Liver (tissue), 3 donors: Measurements from ENCODE around the gene MS4A4A.

ENCODE experiments used
- CTCF ChIP-seq: fragments of 150-350 bp; IDR thresholded peaks from 2 replicates; pipeline ENCODE4 v1.5.1; 2017; ENCODE audit warnings: improper control_type of control experiment, low read depth, low read length; ENCODE audit not compliant: missing input control
- GABPA ChIP-seq, 2 donors: IDR thresholded peaks in 1 of 2; conservative IDR thresholded peaks in 1 of 2; 2 replicates each; pipeline ENCODE4 v1.6.1; 2016; ENCODE audit warnings: antibody characterized with exemption in 2 of 2, mild to moderate bottlenecking in 1 of 2, moderate library complexity in 1 of 2
- MAX ChIP-seq: IDR thresholded peaks from 2 replicates; pipeline ENCODE4 v1.6.1; 2016; ENCODE audit warnings: antibody characterized with exemption
- RAD21 ChIP-seq, 2 donors: IDR thresholded peaks; 2 replicates each; pipeline ENCODE4 v1.6.1; 2016; ENCODE audit warnings: antibody characterized with exemption in 2 of 2, mild to moderate bottlenecking in 2 of 2
- TAF1 ChIP-seq: conservative IDR thresholded peaks from 2 replicates; pipeline ENCODE4 v1.6.1; 2016; ENCODE audit warnings: antibody characterized with exemption, mild to moderate bottlenecking
- donor health status: healthy.
- donor health status: healthy.

DNA sequence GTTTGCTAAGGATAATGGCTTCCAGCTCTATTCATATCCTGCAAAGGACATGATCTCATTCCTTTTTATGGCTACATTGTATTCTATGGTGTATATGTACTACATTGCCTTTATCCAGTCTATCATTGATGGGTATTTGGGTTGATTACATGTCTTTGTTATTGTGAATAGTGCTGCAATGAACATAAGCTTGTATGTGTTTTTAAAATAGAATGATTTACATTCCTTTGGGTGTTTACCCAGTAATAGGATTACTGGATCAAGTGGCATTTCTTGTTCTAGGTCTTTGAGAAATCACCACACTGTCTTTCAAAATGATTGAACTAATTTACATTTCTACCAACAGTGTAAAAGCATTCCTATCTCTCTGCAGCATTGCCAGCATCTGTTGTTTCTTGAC, 40.6 kb downstream of the MS4A4A start:
- TF ChIP-seq MAX (no peak), CTCF (no peak), RAD21 (IDR thresholded peaks at IDR 0.05) (no peak), TAF1 (no peak), GABPA (IDR thresholded peaks at IDR 0.05 in 1 of 2, conservative IDR thresholded peaks at IDR 0.05 in 1 of 2) (no peak)
